SK-N-SH treated with all-trans-retinoic acid at 6 μM for 48 hours (cell line): ENCODE results near the gene QSER1.
"Not testable (repeated sequence)": the region's sequence is repeated elsewhere in the genome, so short reads cannot be mapped to it uniquely, and the experiment has no call there.

ENCODE experiments used
- ATAC-seq: fragments of 200-7000 bp; cut with Tn5 transposase; 3 replicates; pipeline ENCODE4 v1.9.1; 2020; ENCODE audit warnings: mild to moderate bottlenecking, moderate library complexity
- ARNTL ChIP-seq: fragments of 450-650 bp; formaldehyde crosslinking; IDR thresholded peaks from 2 replicates; pipeline ENCODE4 v1.5.0; 2020; ENCODE audit warnings: low read depth, mild to moderate bottlenecking, moderate library complexity, borderline replicate concordance
- BACH2 ChIP-seq: fragments of 250-450 bp; sonication (Bioruptor Pico); IDR thresholded peaks from 2 replicates; pipeline ENCODE4 v1.9.0; 2021; ENCODE audit warnings: mild to moderate bottlenecking, borderline replicate concordance
- CREB5 ChIP-seq: fragments of 250-450 bp; sonication (Bioruptor Pico); IDR thresholded peaks from 2 replicates; pipeline ENCODE4 v1.5.1; 2020; ENCODE audit warnings: low read depth, mild to moderate bottlenecking, moderate library complexity
- CSDC2 ChIP-seq: fragments of 250-450 bp; sonication (Bioruptor Pico); IDR thresholded peaks from 2 replicates; pipeline ENCODE4 v1.5.0; 2020; ENCODE audit warnings: mild to moderate bottlenecking, moderate library complexity
- ESRRG ChIP-seq: fragments of 250-450 bp; sonication (Bioruptor Pico); IDR thresholded peaks from 2 replicates; pipeline ENCODE4 v1.6.1; 2021; ENCODE audit warnings: mild to moderate bottlenecking
- GLIS3 ChIP-seq: fragments of 250-450 bp; sonication (Bioruptor Pico); IDR thresholded peaks from 2 replicates; pipeline ENCODE4 v1.5.0; 2020; ENCODE audit warnings: mild to moderate bottlenecking, moderate library complexity
- OSR1 ChIP-seq: fragments of 250-450 bp; sonication (Bioruptor Pico); IDR thresholded peaks from 2 replicates; pipeline ENCODE4 v1.8.0; 2022; ENCODE audit warnings: moderate library complexity, mild to moderate bottlenecking, inconsistent platforms
- POU6F1 ChIP-seq: fragments of 250-450 bp; sonication (Bioruptor Pico); IDR thresholded peaks from 2 replicates; pipeline ENCODE4 v1.8.0; 2021; ENCODE audit warnings: low read depth, mild to moderate bottlenecking, moderate library complexity, borderline replicate concordance
- PPARA ChIP-seq: fragments of 250-450 bp; sonication (Bioruptor Pico); IDR thresholded peaks from 2 replicates; pipeline ENCODE4 v1.5.0; 2020; ENCODE audit warnings: mild to moderate bottlenecking, borderline replicate concordance
- RARB ChIP-seq: fragments of 250-450 bp; sonication (Bioruptor Pico); IDR thresholded peaks from 2 replicates; pipeline ENCODE4 v1.8.0; 2021; ENCODE audit warnings: mild to moderate bottlenecking, moderate library complexity
- TCF4 ChIP-seq: fragments of 250-450 bp; sonication (Bioruptor Pico); IDR thresholded peaks from 2 replicates; pipeline ENCODE4 v1.8.0; 2021; ENCODE audit warnings: mild to moderate bottlenecking, moderate library complexity, borderline replicate concordance
- TOX ChIP-seq: fragments of 250-450 bp; sonication (Bioruptor Pico); IDR thresholded peaks from 2 replicates; pipeline ENCODE4 v1.8.0; 2021; ENCODE audit warnings: mild to moderate bottlenecking, moderate library complexity, borderline replicate concordance
- TSHZ2 ChIP-seq: fragments of 250-450 bp; sonication (Bioruptor Pico); IDR thresholded peaks from 2 replicates; pipeline ENCODE4 v1.5.0; 2020; ENCODE audit warnings: mild to moderate bottlenecking, moderate library complexity
- ZFP3 ChIP-seq: fragments of 250-450 bp; sonication (Bioruptor Pico); IDR thresholded peaks from 2 replicates; pipeline ENCODE4 v1.5.0; 2020; ENCODE audit warnings: mild to moderate bottlenecking, moderate library complexity
- ZFP30 ChIP-seq: fragments of 450-650 bp; formaldehyde crosslinking; IDR thresholded peaks from 2 replicates; pipeline ENCODE4 v1.5.0; 2022; ENCODE audit warnings: mild to moderate bottlenecking, moderate library complexity
- ZNF565 ChIP-seq: fragments of 450-650 bp; formaldehyde crosslinking; conservative IDR thresholded peaks from 2 replicates; pipeline ENCODE4 v1.5.0; 2020; ENCODE audit warnings: low read depth, mild to moderate bottlenecking, moderate library complexity
- ZNF70 ChIP-seq: fragments of 450-650 bp; formaldehyde crosslinking; IDR thresholded peaks from 2 replicates; pipeline ENCODE4 v1.5.0; 2020; ENCODE audit warnings: mild to moderate bottlenecking, moderate library complexity
- ZNF8 ChIP-seq: fragments of 450-650 bp; formaldehyde crosslinking; IDR thresholded peaks from 2 replicates; pipeline ENCODE4 v1.5.0; 2020; ENCODE audit warnings: mild to moderate bottlenecking, moderate library complexity

QSER1 gene

GRCh38 chr11:32962016-32962415 is 69.4 kb downstream of the QSER1 start:
- TF ChIP-seq TCF4 (CRISPR knock-in tag) (no peak), TOX (CRISPR knock-in tag) (no peak), ARNTL (CRISPR knock-in tag) (no peak), ZNF565 (no peak), GLIS3 (CRISPR knock-in tag) (no peak), TSHZ2 (CRISPR knock-in tag) (no peak), ESRRG (no peak), ZNF8 (CRISPR knock-in tag) (no peak)
- ATAC-seq = no peak

- TF ChIP-seq ARNTL (CRISPR knock-in tag) = no peak
- TF ChIP-seq ZFP30 (CRISPR knock-in tag) = no peak
- no peak for TF ChIP-seq ZNF8 (CRISPR knock-in tag)
- no peak for TF ChIP-seq ZFP3
- no peak for TF ChIP-seq TOX (CRISPR knock-in tag)
- TF ChIP-seq PPARA = no peak
- TF ChIP-seq POU6F1 (CRISPR knock-in tag) = no peak
- no peak for TF ChIP-seq ESRRG
- no peak for TF ChIP-seq ZNF565
- no peak for TF ChIP-seq BACH2 (CRISPR knock-in tag)
- TF ChIP-seq RARB (CRISPR knock-in tag) = no peak
- no peak for TF ChIP-seq TSHZ2 (CRISPR knock-in tag)
- no peak for TF ChIP-seq OSR1 (CRISPR knock-in tag)
- no peak for ATAC-seq
Measured at GRCh38 chr11:32963721-32964120, 71.1 kb downstream of the QSER1 start.

- TF ChIP-seq ZFP30 (CRISPR knock-in tag) = no peak
- no peak for TF ChIP-seq TSHZ2 (CRISPR knock-in tag)
- TF ChIP-seq GLIS3 (CRISPR knock-in tag) = no peak
- no peak for TF ChIP-seq ZNF70 (CRISPR knock-in tag)
- TF ChIP-seq CREB5 = no peak
- TF ChIP-seq CSDC2 (CRISPR knock-in tag) = no peak
- no peak for TF ChIP-seq ZFP3
- TF ChIP-seq, all 23 proteins: peak for 0
- no peak for ATAC-seq
Measured at GRCh38 chr11:32968541-32968940, 75.9 kb downstream of the QSER1 start.

- ATAC-seq = not testable (repeated sequence)
Measured at GRCh38 chr11:32972233-32972632, 79.6 kb downstream of the QSER1 start.
